K562 (cell line): ENCODE results near the gene PRICKLE4. TPM values are rescaled to one million over a fixed set of nuclear protein-coding genes. Genes with fewer than 3 reads are reported as not detected.

Experiments used
- ATAC-seq: fragments of 200-7000 bp; cut with Tn5 transposase; 3 replicates; pipeline ENCODE4 v1.9.1; 2020; ENCODE audit warnings: moderate library complexity
- BruUV-seq: library from RNA; stranded (reverse); fragments of 400-500 nt; replicated peaks from 2 replicates; lab custom pipeline; 2021; lab: Mats Ljungman, UMichigan
- CTCF ChIA-PET: fragments of 300-600 bp; formaldehyde crosslinking; extraction: SDS; loops from one replicate; lab custom pipeline; 2021; ENCODE audit warnings: low intra/inter-chr PET ratio; lab: Yijun Ruan, JAX
- POLR2A ChIA-PET: fragments of 300-600, 350-650 bp; sonication (Branson Sonifier 250); formaldehyde crosslinking; extraction: SDS; loops from one replicate; lab custom pipeline; 2021; ENCODE audit warnings: antibody characterized with exemption, inconsistent platforms; lab: Yijun Ruan, JAX
- DNase-seq, 4 experiments: peaks; one replicate each; pipeline versions ENCODE4 v3.0.0 to v3.0.0-alpha.2; 2011 to 2018; ENCODE audit warnings: low spot score in 3 of 4, mixed read lengths in 3 of 4; ENCODE audit errors: extremely low read depth in 1 of 4
- FAIRE-seq: peaks from 2 replicates; lab custom pipeline; 2011; peaks lifted over from hg19 to GRCh38; lab: Jason Lieb, UNC
- H2AFZ ChIP-seq: 2 replicates; pipeline ENCODE4 v1.6.0; 2011; ENCODE audit warnings: low read depth, low read length, control low read depth, inconsistent platforms
- H3K27ac ChIP-seq: fragments of 200-600 bp; 3 replicates; pipeline ENCODE4 v1.8.0; 2011; ENCODE audit warnings: low read depth, mild to moderate bottlenecking, control low read depth, inconsistent platforms, low read length, moderate library complexity, mixed read lengths; ENCODE audit errors: extremely low read depth
- H3K27me3 ChIP-seq, 2 experiments: fragments of 300-600 bp in 1 of 2; 2 replicates in 1 of 2; 3 replicates in 1 of 2; pipeline versions ENCODE4 v1.6.0 to v1.8.0; 2011; ENCODE audit warnings: inconsistent platforms in 2 of 2, low read length in 2 of 2, mild to moderate bottlenecking in 1 of 2, mixed read lengths in 1 of 2, moderate library complexity in 1 of 2; ENCODE audit not compliant: control insufficient read depth in 2 of 2, insufficient read depth in 2 of 2
- H3K36me3 ChIP-seq: fragments of 300-600 bp; 3 replicates; pipeline ENCODE4 v1.8.0; 2011; ENCODE audit warnings: mild to moderate bottlenecking, low read length, inconsistent platforms; ENCODE audit not compliant: control insufficient read depth, insufficient read depth
- H3K4me1 ChIP-seq, 2 experiments: fragments of 200-600 bp in 1 of 2; replicated peaks in 1 of 2; 2 replicates in 1 of 2; 3 replicates in 1 of 2; pipeline versions ENCODE4 v1.5.1 to v1.8.0; 2011; ENCODE audit warnings: inconsistent platforms in 2 of 2, low read length in 2 of 2, mild to moderate bottlenecking in 1 of 2, mixed read lengths in 1 of 2, moderate library complexity in 1 of 2; ENCODE audit not compliant: control insufficient read depth in 2 of 2, insufficient read depth in 2 of 2
- H3K4me2 ChIP-seq: 2 replicates; pipeline ENCODE4 v1.6.1; 2011; ENCODE audit warnings: low read length, control low read depth, inconsistent platforms, mixed read lengths; ENCODE audit not compliant: insufficient read depth
- H3K4me3 ChIP-seq: fragments of 200-600 bp; sonication (generic), shearing (Covaris generic); 2 replicates; pipeline ENCODE4 v1.5.1; 2016; ENCODE audit warnings: control low read depth, inconsistent platforms
- H3K79me2 ChIP-seq: fragments of 200-600 bp; 3 replicates; pipeline ENCODE4 v1.8.0; 2011; ENCODE audit warnings: low read length, inconsistent platforms; ENCODE audit not compliant: control insufficient read depth, insufficient read depth
- H3K9ac ChIP-seq, 2 experiments: 2 replicates each; pipeline versions ENCODE4 v1.6.0 to v1.6.1; 2011; ENCODE audit warnings: low read depth in 2 of 2, low read length in 2 of 2, control low read depth in 1 of 2, inconsistent platforms in 1 of 2, mild to moderate bottlenecking in 1 of 2, mixed read lengths in 1 of 2; ENCODE audit not compliant: insufficient read depth in 1 of 2
- H3K9me1 ChIP-seq: one replicate; pipeline ENCODE4 v1.6.0; 2011; ENCODE audit warnings: inconsistent platforms, mild to moderate bottlenecking, low read length, moderate library complexity; ENCODE audit not compliant: control insufficient read depth, insufficient read depth
- H3K9me3 ChIP-seq: replicated peaks from 2 replicates; pipeline ENCODE4 v1.5.1; 2011; ENCODE audit warnings: low read depth, low read length, inconsistent platforms; ENCODE audit not compliant: control insufficient read depth, insufficient read depth
- H4K20me1 ChIP-seq: replicated peaks from 2 replicates; pipeline ENCODE4 v1.6.1; 2011; ENCODE audit warnings: low read length, inconsistent platforms, mixed read lengths; ENCODE audit not compliant: control insufficient read depth, insufficient read depth
- ATF7 ChIP-seq: fragments of 450-650 bp; IDR thresholded peaks from 2 replicates; pipeline ENCODE4 v1.7.1; 2014; ENCODE audit warnings: mild to moderate bottlenecking, moderate library complexity
- BRD4 ChIP-seq: fragments of 200-600 bp; sonication (generic); IDR thresholded peaks from 2 replicates; pipeline ENCODE4 v1.6.1; 2017; ENCODE audit warnings: inconsistent platforms
- CREM ChIP-seq: IDR thresholded peaks from 2 replicates; pipeline ENCODE4 v1.6.1; 2014; ENCODE audit warnings: antibody characterized with exemption, low read depth
- GATA2 ChIP-seq: sonication (generic); formaldehyde crosslinking; IDR thresholded peaks from 2 replicates; pipeline ENCODE4 v1.4.0; 2020; ENCODE audit warnings: mild to moderate bottlenecking, missing genetic modification reagents
- KHSRP ChIP-seq: fragments of 450-650 bp; IDR thresholded peaks from 2 replicates; pipeline ENCODE4 v1.6.1; 2017
- MYBL2 ChIP-seq, 2 experiments: fragments of 450-650 bp in 1 of 2; sonication (generic) in 1 of 2; formaldehyde crosslinking in 1 of 2; IDR thresholded peaks; 2 replicates each; pipeline versions ENCODE4 v1.6.1 to v1.8.1; 2017 to 2022; ENCODE audit warnings: borderline replicate concordance in 1 of 2, inconsistent platforms in 1 of 2, low read depth in 1 of 2, mild to moderate bottlenecking in 1 of 2, missing genetic modification reagents in 1 of 2, moderate library complexity in 1 of 2
- MYC ChIP-seq, 2 experiments: fragments of 250-450 bp in 1 of 2; sonication (Bioruptor Pico) in 1 of 2; IDR thresholded peaks; 2 replicates each; pipeline versions ENCODE4 v1.5.1 to v1.6.1; 2012 to 2021; ENCODE audit warnings: low read depth in 2 of 2, borderline replicate concordance in 1 of 2, improper control_type of control experiment in 1 of 2, low read length in 1 of 2, mild to moderate bottlenecking in 1 of 2, moderate library complexity in 1 of 2
- SREBF1 ChIP-seq: fragments of 150-350 bp; IDR thresholded peaks from 2 replicates; pipeline ENCODE4 v1.6.1; 2014; ENCODE audit warnings: antibody characterized with exemption, low read depth, low read length, borderline replicate concordance
- WGBS: fragments of 100-300 bp; shearing (Covaris generic); methylation state at CpG from one replicate; pipeline ENCODE4 v1.1.6; 2016; ENCODE audit warnings: low coverage, mixed read lengths; ENCODE audit not compliant: insufficient coverage; ENCODE audit errors: missing lambda C conversion rate; 5-methylcytosine and 5-hydroxymethylcytosine counted together
- in situ Hi-C: fragments of 300-500 bp; cut with MboI; formaldehyde crosslinking; loops from 4 replicates; pipeline ENCODE4 v1.15.0; 2018; ENCODE audit warnings: inconsistent platforms, mixed read lengths
- intact Hi-C: fragments of 100-400 bp; cut with micrococcal nuclease; formaldehyde crosslinking; loops from 2 replicates; pipeline ENCODE4 v1.14.2; 2022
- polyA plus RNA-seq, 8 experiments: library from polyadenylated mRNA; depleted of rRNA in 4 of 8; stranded (reverse) in 5 of 8; unstranded in 3 of 8; fragments of >200 nt; fragmentation: Nextera tagmentation in 2 of 8; fragmentation: Illumina TruSeq in 1 of 8; extraction: Ambion mirVana in 2 of 8; extraction: Trizol in 1 of 8; gene quantifications; 2 replicates each; pipeline versions ENCODE4 v1.2.1 to v1.2.3, GENCODE V29; 2011 to 2014; ENCODE audit warnings: inconsistent platforms in 1 of 8, missing spikeins in 1 of 8
- total RNA-seq, 7 experiments: library from RNA; depleted of rRNA in 6 of 7; stranded (reverse); fragments of >200 nt in 6 of 7; fragmentation: Illumina TruSeq in 2 of 7; extraction: Trizol in 2 of 7; gene quantifications; 2 replicates each; pipeline versions ENCODE4 v1.2.1 to v1.2.3, GENCODE V29; 2011 to 2021; ENCODE audit warnings: low replicate concordance in 1 of 7
- TF ChIP-seq, protein P1 (sequence below): sonication (generic); formaldehyde crosslinking; IDR thresholded peaks from 2 replicates; pipeline ENCODE4 v1.9.0; 2022; ENCODE audit warnings: mild to moderate bottlenecking, missing genetic modification reagents
- TF ChIP-seq, protein P2 (sequence below): fragments of 200-600 bp; sonication (generic); IDR thresholded peaks from one replicate; pipeline ENCODE4 v1.6.1; 2012; ENCODE audit warnings: mild to moderate bottlenecking, low read depth, low read length, inconsistent platforms

The PRICKLE4 gene
- total and polyA plus RNA-seq, 9 of the 15 experiments (the other 6 are each of a cell fraction or from before 2014, with no cell fraction given): 0.20 to 0.32 (median 0.27) TPM; not detected in 6

DNA sequence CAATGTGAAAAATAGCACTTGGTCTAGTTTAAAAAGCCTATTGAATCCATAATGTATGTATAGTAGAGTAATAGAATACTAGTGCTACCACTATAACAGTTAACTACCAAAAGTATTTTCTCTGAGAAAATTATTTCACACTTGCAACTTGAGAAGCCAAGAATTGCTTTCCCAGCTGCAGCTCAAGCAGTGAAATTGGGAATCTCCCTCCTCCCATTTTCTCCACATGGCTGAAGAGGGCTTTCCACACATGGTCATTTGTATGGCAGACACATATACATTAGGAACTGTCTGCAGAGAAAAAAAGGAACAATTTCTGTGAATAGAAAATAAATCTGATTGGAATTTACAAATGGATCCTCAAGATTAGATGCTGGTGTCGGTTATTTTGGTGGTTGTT is 41.4 kb downstream of the PRICKLE4 start:
- H4K20me1 ChIP-seq: no peaks in the 10 kb centered on the region
- FAIRE-seq (no peak), ATAC-seq (no peak), DNase-seq (no peak)
- no peak overlapping the region for H3K27ac ChIP-seq
- no peak overlapping the region for H3K4me3 ChIP-seq
- no peak overlapping the region for H2AFZ ChIP-seq
- intact Hi-C loops (no loop called here), in situ Hi-C loops (no loop called here)
- H3K4me2 ChIP-seq: no peak overlapping the region
- H3K9ac ChIP-seq: no peak overlapping the region
- ChIA-PET POLR2A (no interaction called here), CTCF (no interaction called here)
- no peaks in the 10 kb centered on the region for H3K9me3 ChIP-seq
- no TSS peak for BruUV-seq
- no peaks in the 10 kb centered on the region for H3K36me3 ChIP-seq
- H3K27me3 ChIP-seq: no peaks in the 10 kb centered on the region
- peaks cover 0 to 28% of the 10 kb centered on the region in 2 experiments; a peak in 4 of 5 replicates for H3K4me1 ChIP-seq
- H3K79me2 ChIP-seq: no peaks in the 10 kb centered on the region; the same call in 2 of the 3 replicates
- 13% methylated on average over 1 of the region's 1 CpG for WGBS
- no peaks in the 10 kb centered on the region for H3K9me1 ChIP-seq
- TF ChIP-seq SREBF1 (no peak), GATA2 (no peak), ATF7 (no peak), MYBL2 (IDR thresholded peaks at IDR 0.05; ENCODE audit: low read depth) (no peak), MYBL2 (CRISPR knock-in tag; IDR thresholded peaks at IDR 0.05; ENCODE audit: borderline replicate concordance) (no peak), MYC (IDR thresholded peaks at IDR 0.05; ENCODE audit: low read depth, low read length) (no peak), MYC (CRISPR knock-in tag; IDR thresholded peaks at IDR 0.05; ENCODE audit: borderline replicate concordance, low read depth) (no peak), CREM (no peak), KHSRP (no peak), BRD4 (no peak)
- TF ChIP-seq, protein P1, sequence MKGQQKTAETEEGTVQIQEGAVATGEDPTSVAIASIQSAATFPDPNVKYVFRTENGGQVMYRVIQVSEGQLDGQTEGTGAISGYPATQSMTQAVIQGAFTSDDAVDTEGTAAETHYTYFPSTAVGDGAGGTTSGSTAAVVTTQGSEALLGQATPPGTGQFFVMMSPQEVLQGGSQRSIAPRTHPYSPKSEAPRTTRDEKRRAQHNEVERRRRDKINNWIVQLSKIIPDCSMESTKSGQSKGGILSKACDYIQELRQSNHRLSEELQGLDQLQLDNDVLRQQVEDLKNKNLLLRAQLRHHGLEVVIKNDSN (CRISPR knock-in tag): no peak
- TF ChIP-seq, protein P2, sequence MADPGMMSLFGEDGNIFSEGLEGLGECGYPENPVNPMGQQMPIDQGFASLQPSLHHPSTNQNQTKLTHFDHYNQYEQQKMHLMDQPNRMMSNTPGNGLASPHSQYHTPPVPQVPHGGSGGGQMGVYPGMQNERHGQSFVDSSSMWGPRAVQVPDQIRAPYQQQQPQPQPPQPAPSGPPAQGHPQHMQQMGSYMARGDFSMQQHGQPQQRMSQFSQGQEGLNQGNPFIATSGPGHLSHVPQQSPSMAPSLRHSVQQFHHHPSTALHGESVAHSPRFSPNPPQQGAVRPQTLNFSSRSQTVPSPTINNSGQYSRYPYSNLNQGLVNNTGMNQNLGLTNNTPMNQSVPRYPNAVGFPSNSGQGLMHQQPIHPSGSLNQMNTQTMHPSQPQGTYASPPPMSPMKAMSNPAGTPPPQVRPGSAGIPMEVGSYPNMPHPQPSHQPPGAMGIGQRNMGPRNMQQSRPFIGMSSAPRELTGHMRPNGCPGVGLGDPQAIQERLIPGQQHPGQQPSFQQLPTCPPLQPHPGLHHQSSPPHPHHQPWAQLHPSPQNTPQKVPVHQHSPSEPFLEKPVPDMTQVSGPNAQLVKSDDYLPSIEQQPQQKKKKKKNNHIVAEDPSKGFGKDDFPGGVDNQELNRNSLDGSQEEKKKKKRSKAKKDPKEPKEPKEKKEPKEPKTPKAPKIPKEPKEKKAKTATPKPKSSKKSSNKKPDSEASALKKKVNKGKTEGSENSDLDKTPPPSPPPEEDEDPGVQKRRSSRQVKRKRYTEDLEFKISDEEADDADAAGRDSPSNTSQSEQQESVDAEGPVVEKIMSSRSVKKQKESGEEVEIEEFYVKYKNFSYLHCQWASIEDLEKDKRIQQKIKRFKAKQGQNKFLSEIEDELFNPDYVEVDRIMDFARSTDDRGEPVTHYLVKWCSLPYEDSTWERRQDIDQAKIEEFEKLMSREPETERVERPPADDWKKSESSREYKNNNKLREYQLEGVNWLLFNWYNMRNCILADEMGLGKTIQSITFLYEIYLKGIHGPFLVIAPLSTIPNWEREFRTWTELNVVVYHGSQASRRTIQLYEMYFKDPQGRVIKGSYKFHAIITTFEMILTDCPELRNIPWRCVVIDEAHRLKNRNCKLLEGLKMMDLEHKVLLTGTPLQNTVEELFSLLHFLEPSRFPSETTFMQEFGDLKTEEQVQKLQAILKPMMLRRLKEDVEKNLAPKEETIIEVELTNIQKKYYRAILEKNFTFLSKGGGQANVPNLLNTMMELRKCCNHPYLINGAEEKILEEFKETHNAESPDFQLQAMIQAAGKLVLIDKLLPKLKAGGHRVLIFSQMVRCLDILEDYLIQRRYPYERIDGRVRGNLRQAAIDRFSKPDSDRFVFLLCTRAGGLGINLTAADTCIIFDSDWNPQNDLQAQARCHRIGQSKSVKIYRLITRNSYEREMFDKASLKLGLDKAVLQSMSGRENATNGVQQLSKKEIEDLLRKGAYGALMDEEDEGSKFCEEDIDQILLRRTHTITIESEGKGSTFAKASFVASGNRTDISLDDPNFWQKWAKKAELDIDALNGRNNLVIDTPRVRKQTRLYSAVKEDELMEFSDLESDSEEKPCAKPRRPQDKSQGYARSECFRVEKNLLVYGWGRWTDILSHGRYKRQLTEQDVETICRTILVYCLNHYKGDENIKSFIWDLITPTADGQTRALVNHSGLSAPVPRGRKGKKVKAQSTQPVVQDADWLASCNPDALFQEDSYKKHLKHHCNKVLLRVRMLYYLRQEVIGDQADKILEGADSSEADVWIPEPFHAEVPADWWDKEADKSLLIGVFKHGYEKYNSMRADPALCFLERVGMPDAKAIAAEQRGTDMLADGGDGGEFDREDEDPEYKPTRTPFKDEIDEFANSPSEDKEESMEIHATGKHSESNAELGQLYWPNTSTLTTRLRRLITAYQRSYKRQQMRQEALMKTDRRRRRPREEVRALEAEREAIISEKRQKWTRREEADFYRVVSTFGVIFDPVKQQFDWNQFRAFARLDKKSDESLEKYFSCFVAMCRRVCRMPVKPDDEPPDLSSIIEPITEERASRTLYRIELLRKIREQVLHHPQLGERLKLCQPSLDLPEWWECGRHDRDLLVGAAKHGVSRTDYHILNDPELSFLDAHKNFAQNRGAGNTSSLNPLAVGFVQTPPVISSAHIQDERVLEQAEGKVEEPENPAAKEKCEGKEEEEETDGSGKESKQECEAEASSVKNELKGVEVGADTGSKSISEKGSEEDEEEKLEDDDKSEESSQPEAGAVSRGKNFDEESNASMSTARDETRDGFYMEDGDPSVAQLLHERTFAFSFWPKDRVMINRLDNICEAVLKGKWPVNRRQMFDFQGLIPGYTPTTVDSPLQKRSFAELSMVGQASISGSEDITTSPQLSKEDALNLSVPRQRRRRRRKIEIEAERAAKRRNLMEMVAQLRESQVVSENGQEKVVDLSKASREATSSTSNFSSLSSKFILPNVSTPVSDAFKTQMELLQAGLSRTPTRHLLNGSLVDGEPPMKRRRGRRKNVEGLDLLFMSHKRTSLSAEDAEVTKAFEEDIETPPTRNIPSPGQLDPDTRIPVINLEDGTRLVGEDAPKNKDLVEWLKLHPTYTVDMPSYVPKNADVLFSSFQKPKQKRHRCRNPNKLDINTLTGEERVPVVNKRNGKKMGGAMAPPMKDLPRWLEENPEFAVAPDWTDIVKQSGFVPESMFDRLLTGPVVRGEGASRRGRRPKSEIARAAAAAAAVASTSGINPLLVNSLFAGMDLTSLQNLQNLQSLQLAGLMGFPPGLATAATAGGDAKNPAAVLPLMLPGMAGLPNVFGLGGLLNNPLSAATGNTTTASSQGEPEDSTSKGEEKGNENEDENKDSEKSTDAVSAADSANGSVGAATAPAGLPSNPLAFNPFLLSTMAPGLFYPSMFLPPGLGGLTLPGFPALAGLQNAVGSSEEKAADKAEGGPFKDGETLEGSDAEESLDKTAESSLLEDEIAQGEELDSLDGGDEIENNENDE: no peak
